Endothelial cell of umbilical vein (primary cell): ENCODE data around the gene TRMT44.

ENCODE experiments used
- EZH2 ChIP-seq: IDR thresholded peaks from 2 replicates; pipeline ENCODE4 v1.6.1; 2012; ENCODE audit warnings: borderline replicate concordance, low read depth, mild to moderate bottlenecking, moderate library complexity, low read length, inconsistent platforms; ENCODE audit not compliant: severe bottlenecking
- POLR2A ChIP-seq: IDR thresholded peaks from 2 replicates; pipeline ENCODE4 v1.6.1; 2012; ENCODE audit warnings: low read depth, mild to moderate bottlenecking, control low read depth, low read length
- POLR2AphosphoS5 ChIP-seq: IDR thresholded peaks from 2 replicates; pipeline ENCODE4 v1.6.1; 2012; ENCODE audit warnings: low read depth, mild to moderate bottlenecking, control low read depth, low read length, moderate library complexity; ENCODE audit not compliant: insufficient read depth
- TF ChIP-seq, protein P1 (sequence below), 2 donors: IDR thresholded peaks; 1 replicate in 1 of 2; 2 replicates in 1 of 2; pipeline ENCODE4 v1.5.1; 2011; ENCODE audit warnings: low read length in 2 of 2, mild to moderate bottlenecking in 2 of 2, moderate library complexity in 2 of 2, control low read depth in 1 of 2, inconsistent platforms in 1 of 2, low read depth in 1 of 2; ENCODE audit not compliant: insufficient read depth in 1 of 2; ENCODE audit errors: extremely low read depth in 1 of 2
- TF ChIP-seq, protein P2 (sequence below): IDR thresholded peaks from 2 replicates; pipeline ENCODE4 v1.6.1; 2011; ENCODE audit not compliant: insufficient read depth, insufficient read length

DNA sequence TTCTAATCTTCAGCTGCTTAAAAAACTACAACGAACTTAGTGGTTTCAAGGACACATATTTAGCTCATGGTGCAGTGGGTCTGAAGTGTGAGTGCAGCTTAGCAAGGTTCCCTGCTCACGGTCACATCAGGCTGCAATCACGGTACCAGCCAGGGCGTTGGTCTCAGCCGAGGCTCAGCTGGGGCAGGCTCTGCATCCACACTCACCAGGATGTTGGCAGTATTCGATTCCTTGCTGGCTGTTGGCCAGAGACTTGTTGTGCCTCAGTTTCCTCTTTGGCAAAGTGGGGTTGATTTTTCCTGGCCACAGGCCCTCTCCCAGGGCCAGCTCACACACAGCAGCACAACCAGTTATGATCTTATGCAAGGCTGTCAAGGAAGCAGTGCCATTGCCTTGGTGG lies 61.8 kb downstream of the TRMT44 start:
- TF ChIP-seq, protein P1, sequence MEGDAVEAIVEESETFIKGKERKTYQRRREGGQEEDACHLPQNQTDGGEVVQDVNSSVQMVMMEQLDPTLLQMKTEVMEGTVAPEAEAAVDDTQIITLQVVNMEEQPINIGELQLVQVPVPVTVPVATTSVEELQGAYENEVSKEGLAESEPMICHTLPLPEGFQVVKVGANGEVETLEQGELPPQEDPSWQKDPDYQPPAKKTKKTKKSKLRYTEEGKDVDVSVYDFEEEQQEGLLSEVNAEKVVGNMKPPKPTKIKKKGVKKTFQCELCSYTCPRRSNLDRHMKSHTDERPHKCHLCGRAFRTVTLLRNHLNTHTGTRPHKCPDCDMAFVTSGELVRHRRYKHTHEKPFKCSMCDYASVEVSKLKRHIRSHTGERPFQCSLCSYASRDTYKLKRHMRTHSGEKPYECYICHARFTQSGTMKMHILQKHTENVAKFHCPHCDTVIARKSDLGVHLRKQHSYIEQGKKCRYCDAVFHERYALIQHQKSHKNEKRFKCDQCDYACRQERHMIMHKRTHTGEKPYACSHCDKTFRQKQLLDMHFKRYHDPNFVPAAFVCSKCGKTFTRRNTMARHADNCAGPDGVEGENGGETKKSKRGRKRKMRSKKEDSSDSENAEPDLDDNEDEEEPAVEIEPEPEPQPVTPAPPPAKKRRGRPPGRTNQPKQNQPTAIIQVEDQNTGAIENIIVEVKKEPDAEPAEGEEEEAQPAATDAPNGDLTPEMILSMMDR (IDR thresholded peaks at IDR 0.05; ENCODE audit: extremely low read depth in 1 of 2, insufficient read depth in 1 of 2, low read depth in 1 of 2, low read length in 2 of 2) = no peak
- TF ChIP-seq EZH2 = no peak
- TF ChIP-seq, protein P2, sequence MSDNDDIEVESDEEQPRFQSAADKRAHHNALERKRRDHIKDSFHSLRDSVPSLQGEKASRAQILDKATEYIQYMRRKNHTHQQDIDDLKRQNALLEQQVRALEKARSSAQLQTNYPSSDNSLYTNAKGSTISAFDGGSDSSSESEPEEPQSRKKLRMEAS = no peak
- no peak for TF ChIP-seq POLR2A
- no peak for TF ChIP-seq POLR2AphosphoS5
